Thoracic aorta (tissue), 2 donors: Measurements from ENCODE around the gene MAP3K2. TPM values are rescaled to one million over a fixed set of nuclear protein-coding genes. Genes with fewer than 3 reads are reported as not detected.
A peak's percentile ranks its signal among the peaks of the same experiment; 100 is the strongest.

Experiments used
- ATAC-seq: fragments of 150-250 bp; one replicate; pipeline ENCODE4 v1.8.0; 2017; ENCODE audit warnings: low read depth; ENCODE audit not compliant: insufficient number of reproducible peaks, low FRiP score
- DNase-seq: peaks from one replicate; pipeline ENCODE4 v3.0.0-alpha.2; 2020; ENCODE audit warnings: low spot score
- H3K27ac ChIP-seq, 2 donors: fragments of 200-600 bp; sonication (generic); 1 replicate in 1 of 2; 2 replicates in 1 of 2; pipeline ENCODE4 v1.5.1; 2016; ENCODE audit warnings: mild to moderate bottlenecking in 2 of 2, moderate library complexity in 2 of 2
- H3K27me3 ChIP-seq: fragments of 200-600 bp; sonication (generic); replicated peaks from 2 replicates; pipeline ENCODE4 v1.6.0; 2016; ENCODE audit warnings: mild to moderate bottlenecking; ENCODE audit not compliant: insufficient read depth
- H3K36me3 ChIP-seq: fragments of 200-600 bp; sonication (generic); one replicate; pipeline ENCODE4 v1.5.1; 2016
- H3K4me1 ChIP-seq, 2 donors: fragments of 200-600 bp; sonication (generic); 1 replicate in 1 of 2; 2 replicates in 1 of 2; pipeline versions ENCODE4 v1.5.1 to v1.6.0; 2016; ENCODE audit warnings: low read depth in 2 of 2, mild to moderate bottlenecking in 1 of 2; ENCODE audit not compliant: control insufficient read depth in 1 of 2
- H3K4me3 ChIP-seq: fragments of 200-600 bp; sonication (generic); 2 replicates; pipeline ENCODE4 v1.5.1; 2016; ENCODE audit warnings: mild to moderate bottlenecking
- H3K9me3 ChIP-seq: fragments of 200-600 bp; sonication (generic); 2 replicates; pipeline ENCODE4 v1.5.1; 2016
- total RNA-seq, 2 donors: library from RNA; depleted of rRNA; stranded (reverse); fragments of >200 nt; gene quantifications; one replicate each; pipeline versions ENCODE4 v1.1.0 to v1.2.3, GENCODE V29; 2016
- TF ChIP-seq, protein P1 (sequence below): fragments of 200-600 bp; sonication (generic); IDR thresholded peaks from one replicate; pipeline ENCODE4 v1.5.1; 2019; ENCODE audit warnings: antibody characterized with exemption

MAP3K2 gene
- total RNA-seq, 2 donors from 2014 or later, result 67.9 to 107 TPM

DNA sequence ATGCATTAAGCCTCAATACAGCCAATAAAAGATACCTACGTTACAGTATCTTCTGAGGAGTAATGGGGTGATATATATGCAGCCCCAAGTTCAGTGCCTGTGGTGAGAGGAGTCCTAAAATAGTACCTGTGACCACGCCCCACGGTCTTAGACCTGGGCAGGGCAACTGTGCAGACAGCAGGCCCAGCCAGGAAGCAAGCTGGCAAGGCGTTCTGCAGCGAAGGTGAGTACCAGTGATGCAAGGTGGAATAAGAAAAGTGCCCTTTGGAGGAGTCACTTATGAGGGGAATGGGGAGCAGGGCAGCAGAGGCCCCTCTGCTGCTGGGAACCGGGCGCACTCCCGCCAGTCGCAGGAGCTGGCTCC, 12.7 kb upstream of the MAP3K2 start:
- Histone ChIP-seq H3K4me3 (no peak overlapping the region), H3K27me3 (no peaks in the 10 kb centered on the region), H3K4me1 (peaks cover 16 to 39% of the 10 kb centered on the region in 2 donors), H3K9me3 (no peaks in the 10 kb centered on the region), H3K27ac (no peak overlapping the region), H3K36me3 (no peaks in the 10 kb centered on the region)
- TF ChIP-seq, protein P1, sequence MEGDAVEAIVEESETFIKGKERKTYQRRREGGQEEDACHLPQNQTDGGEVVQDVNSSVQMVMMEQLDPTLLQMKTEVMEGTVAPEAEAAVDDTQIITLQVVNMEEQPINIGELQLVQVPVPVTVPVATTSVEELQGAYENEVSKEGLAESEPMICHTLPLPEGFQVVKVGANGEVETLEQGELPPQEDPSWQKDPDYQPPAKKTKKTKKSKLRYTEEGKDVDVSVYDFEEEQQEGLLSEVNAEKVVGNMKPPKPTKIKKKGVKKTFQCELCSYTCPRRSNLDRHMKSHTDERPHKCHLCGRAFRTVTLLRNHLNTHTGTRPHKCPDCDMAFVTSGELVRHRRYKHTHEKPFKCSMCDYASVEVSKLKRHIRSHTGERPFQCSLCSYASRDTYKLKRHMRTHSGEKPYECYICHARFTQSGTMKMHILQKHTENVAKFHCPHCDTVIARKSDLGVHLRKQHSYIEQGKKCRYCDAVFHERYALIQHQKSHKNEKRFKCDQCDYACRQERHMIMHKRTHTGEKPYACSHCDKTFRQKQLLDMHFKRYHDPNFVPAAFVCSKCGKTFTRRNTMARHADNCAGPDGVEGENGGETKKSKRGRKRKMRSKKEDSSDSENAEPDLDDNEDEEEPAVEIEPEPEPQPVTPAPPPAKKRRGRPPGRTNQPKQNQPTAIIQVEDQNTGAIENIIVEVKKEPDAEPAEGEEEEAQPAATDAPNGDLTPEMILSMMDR, result no peak
- ATAC-seq (no peak), DNase-seq (no peak)

DNA sequence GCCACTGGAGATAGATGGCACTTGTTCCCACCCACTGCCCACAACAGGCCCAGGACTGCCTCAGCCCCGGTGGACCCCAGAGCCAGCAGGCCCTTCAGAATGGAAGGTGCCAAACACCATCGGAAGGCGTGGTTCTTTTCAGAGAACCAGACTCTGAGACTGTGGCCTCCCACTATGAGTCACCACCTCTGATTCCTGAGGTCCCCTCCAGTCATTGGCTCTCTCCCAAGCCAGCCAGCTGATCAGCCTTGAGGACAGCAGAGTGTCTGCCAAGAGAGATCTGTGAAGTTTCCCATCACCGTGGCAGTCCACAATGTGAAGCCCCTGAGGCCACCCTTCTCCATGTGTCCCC, 10.4 kb upstream of the MAP3K2 start:
- Histone ChIP-seq H3K4me3 (no peak overlapping the region), H3K9me3 (no peaks in the 10 kb centered on the region), H3K27ac (peak overlapping the region; percentile 47 to 56), H3K27me3 (no peaks in the 10 kb centered on the region), H3K36me3 (no peaks in the 10 kb centered on the region), H3K4me1 (peaks cover 3 to 33% of the 10 kb centered on the region in 2 donors)
- ATAC-seq (peak; percentile 90), DNase-seq (peak; percentile 88)
- TF ChIP-seq, protein P1, result no peak

DNA sequence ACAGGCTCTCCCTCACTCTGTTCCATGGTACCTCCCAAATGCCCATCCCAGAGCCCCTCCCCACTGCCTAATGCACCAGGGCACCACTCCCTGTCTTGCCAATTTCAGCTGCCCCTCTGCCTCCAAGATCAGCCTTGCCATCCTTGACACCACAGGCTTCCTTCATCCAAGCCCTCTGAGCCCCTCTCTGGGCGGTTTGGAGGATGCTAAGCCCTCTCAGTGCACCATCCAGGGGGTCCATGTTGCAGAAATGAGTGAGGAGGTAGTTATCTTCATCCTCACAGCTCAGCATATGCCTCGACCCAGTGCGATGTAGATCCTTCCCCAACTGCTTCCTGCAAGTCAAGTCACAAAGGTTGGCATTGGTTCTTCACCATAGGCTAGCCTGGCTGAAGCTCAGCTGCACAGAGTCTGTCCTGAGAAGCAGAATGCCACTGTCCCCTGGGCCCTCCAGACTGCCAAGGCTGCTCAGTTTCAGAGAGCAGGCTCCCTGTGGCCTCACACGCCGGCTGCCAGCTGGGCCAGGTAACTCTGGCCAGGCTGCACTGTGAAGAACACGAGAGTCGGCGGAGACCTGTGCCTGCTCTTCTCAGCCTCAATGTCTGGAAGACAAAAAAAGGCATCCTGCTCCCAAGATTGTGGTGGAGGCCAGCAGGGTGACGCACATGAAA, 9.9 kb upstream of the MAP3K2 start:
- peak; percentile 34 for ATAC-seq
- H3K27me3 ChIP-seq, result no peaks in the 10 kb centered on the region
- no peaks in the 10 kb centered on the region for H3K36me3 ChIP-seq
- H3K27ac ChIP-seq, result peak overlapping the region; percentile 47 to 56
- peaks cover 3 to 38% of the 10 kb centered on the region in 2 donors for H3K4me1 ChIP-seq
- DNase-seq, result no peak
- no peaks in the 10 kb centered on the region for H3K9me3 ChIP-seq
- H3K4me3 ChIP-seq, result no peak overlapping the region
- TF ChIP-seq, protein P1, result no peak

DNA sequence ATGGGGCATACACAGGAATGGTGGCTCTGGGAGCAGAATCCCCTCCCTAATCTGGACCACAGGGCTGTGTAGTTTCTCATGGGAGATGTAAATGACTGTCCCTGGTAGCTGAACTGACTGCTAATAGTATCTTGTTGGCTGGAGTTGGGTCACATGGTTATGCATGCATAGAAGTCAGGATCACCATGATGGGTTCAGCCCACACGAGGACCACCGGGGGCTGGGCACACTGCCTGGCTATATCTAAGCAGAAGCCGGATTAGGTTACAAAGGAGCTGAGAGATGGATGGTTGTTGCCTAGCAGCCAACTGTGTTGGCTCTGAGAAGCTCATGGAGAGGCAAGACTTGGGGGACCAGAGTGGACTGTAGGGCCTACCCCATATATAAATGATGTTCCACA, 6.7 kb upstream of the MAP3K2 start:
- TF ChIP-seq, protein P1, result no peak
- H3K4me3 ChIP-seq, result no peak overlapping the region
- DNase-seq (no peak), ATAC-seq (no peak)
- peaks cover 8 to 51% of the 10 kb centered on the region in 2 donors for H3K4me1 ChIP-seq
- no peaks in the 10 kb centered on the region for H3K27me3 ChIP-seq
- no peaks in the 10 kb centered on the region for H3K36me3 ChIP-seq
- peak overlapping the region; percentile 22 to 38 for H3K27ac ChIP-seq
- H3K9me3 ChIP-seq, result no peaks in the 10 kb centered on the region

DNA sequence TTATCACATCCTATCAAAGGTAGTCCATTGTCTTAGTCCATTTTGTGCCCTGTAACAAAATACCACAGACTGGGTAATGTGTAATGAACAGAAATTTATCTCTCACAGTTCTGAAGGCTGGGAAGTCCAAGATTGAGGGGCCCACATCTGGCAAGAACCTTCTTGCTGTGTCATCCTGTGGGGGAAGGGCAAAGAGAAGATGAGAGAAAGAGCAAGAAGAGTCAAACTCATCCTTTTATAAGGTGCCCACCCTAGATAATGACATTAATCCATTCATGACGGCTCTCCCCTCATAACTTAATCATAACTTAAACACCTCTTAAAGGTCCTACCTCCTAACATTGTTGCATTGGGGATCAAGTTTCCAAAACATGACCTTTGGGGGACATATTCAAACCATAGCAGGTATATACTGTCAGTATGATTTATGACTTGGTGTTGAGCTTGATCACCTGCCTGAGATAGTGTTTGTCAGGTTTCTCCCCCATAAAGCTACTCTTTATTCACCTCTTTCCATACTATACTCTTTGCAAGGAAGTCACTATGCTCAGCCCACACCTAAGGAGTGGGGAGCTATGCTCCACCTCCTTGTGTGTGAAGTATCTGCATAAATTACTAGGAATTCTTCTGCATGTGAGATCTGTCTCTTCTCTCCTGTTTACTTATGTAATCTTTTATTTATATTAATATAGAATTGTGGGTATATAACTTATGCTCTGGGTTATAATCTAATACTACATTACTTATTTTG, 5.2 kb upstream of the MAP3K2 start:
- Histone ChIP-seq H3K27ac (peak overlapping the region; percentile 61 to 63), H3K9me3 (no peaks in the 10 kb centered on the region), H3K27me3 (no peaks in the 10 kb centered on the region), H3K4me1 (peaks cover 12 to 51% of the 10 kb centered on the region in 2 donors), H3K36me3 (no peaks in the 10 kb centered on the region), H3K4me3 (no peak overlapping the region)
- TF ChIP-seq, protein P1, result no peak
- DNase-seq (no peak), ATAC-seq (no peak)
